DOHH2 (cell line): Measurements from ENCODE around the gene ITGA8.

Source experiments
- H3F3A ChIP-seq: fragments of 200-600 bp; sonication (generic), shearing (Covaris generic); 2 replicates; pipeline ENCODE4 v1.6.0; 2016; ENCODE audit warnings: antibody characterized with exemption, mild to moderate bottlenecking; ENCODE audit not compliant: control insufficient read depth, insufficient read depth
- H3K27ac ChIP-seq: fragments of 200-600 bp; sonication (generic); 2 replicates; pipeline ENCODE4 v1.5.1; 2014; ENCODE audit warnings: low read depth, mild to moderate bottlenecking, low read length, moderate library complexity
- H3K27me3 ChIP-seq: fragments of 200-600 bp; sonication (generic); 2 replicates; pipeline ENCODE4 v1.6.1; 2014; ENCODE audit warnings: mild to moderate bottlenecking, low read length, mixed read lengths; ENCODE audit not compliant: control insufficient read depth
- H3K36me3 ChIP-seq: fragments of 200-600 bp; sonication (generic); 2 replicates; pipeline ENCODE4 v1.6.1; 2014; ENCODE audit warnings: mild to moderate bottlenecking, low read length, moderate library complexity, mixed read lengths; ENCODE audit not compliant: control insufficient read depth
- H3K4me1 ChIP-seq: fragments of 200-600 bp; sonication (generic); 2 replicates; pipeline ENCODE4 v1.6.1; 2014; ENCODE audit warnings: mild to moderate bottlenecking, low read length, mixed read lengths; ENCODE audit not compliant: control insufficient read depth
- H3K4me2 ChIP-seq: fragments of 200-600 bp; sonication (generic); 2 replicates; pipeline ENCODE4 v1.6.0; 2014; ENCODE audit warnings: mild to moderate bottlenecking, low read length, moderate library complexity
- H3K4me3 ChIP-seq: fragments of 200-600 bp; sonication (generic); 2 replicates; pipeline ENCODE4 v1.5.1; 2014; ENCODE audit warnings: mild to moderate bottlenecking, low read length, mixed read lengths
- H3K79me2 ChIP-seq: fragments of 200-600 bp; sonication (generic); 2 replicates; pipeline ENCODE4 v1.6.1; 2014; ENCODE audit warnings: mild to moderate bottlenecking, low read length, mixed read lengths; ENCODE audit not compliant: control insufficient read depth
- H3K9me2 ChIP-seq: fragments of 200-600 bp; sonication (generic); replicated peaks from 2 replicates; pipeline ENCODE4 v1.6.1; 2014; ENCODE audit warnings: mild to moderate bottlenecking, low read length, mixed read lengths; ENCODE audit not compliant: control insufficient read depth
- H3K9me3 ChIP-seq: fragments of 200-600 bp; sonication (generic); 2 replicates; pipeline ENCODE4 v1.6.1; 2014; ENCODE audit warnings: antibody characterized with exemption, low read length, mixed read lengths; ENCODE audit not compliant: control insufficient read depth, insufficient read depth
- H4K20me1 ChIP-seq: fragments of 200-600 bp; sonication (generic); 2 replicates; pipeline ENCODE4 v1.6.0; 2014; ENCODE audit warnings: low read depth, mild to moderate bottlenecking, antibody characterized with exemption, low read length, moderate library complexity; ENCODE audit not compliant: control insufficient read depth, insufficient read depth
- CTCF ChIP-seq: fragments of 200-600 bp; sonication (generic); IDR thresholded peaks from one replicate; pipeline ENCODE4 v1.5.1; 2014; ENCODE audit warnings: antibody characterized with exemption, mild to moderate bottlenecking, low read depth, low read length; ENCODE audit not compliant: poor library complexity, severe bottlenecking
- EZH2phosphoT487 ChIP-seq: fragments of 200-600 bp; sonication (generic); IDR thresholded peaks from 2 replicates; pipeline ENCODE4 v1.6.1; 2017; ENCODE audit warnings: borderline replicate concordance, mild to moderate bottlenecking, antibody characterized with exemption, low read length, moderate library complexity, mixed read lengths

Gene ITGA8

GRCh38 chr10:15745751-15746150 lies 26.0 kb upstream of the ITGA8 start:
- no peaks in the 10 kb centered on the region for H3K9me2 ChIP-seq
- H3K36me3 ChIP-seq = no peaks in the 10 kb centered on the region
- H3K4me1 ChIP-seq = no peaks in the 10 kb centered on the region
- no peaks in the 10 kb centered on the region for H4K20me1 ChIP-seq
- no peak overlapping the region for H3K27ac ChIP-seq
- H3K27me3 ChIP-seq = 0 out of 2 replicates have a peak, but pooled peaks cover 2% of the 10 kb centered on the region
- no peaks in the 10 kb centered on the region for H3F3A ChIP-seq
- H3K79me2 ChIP-seq = no peaks in the 10 kb centered on the region
- H3K9me3 ChIP-seq = no peaks in the 10 kb centered on the region
- TF ChIP-seq EZH2phosphoT487 (no peak), CTCF (no peak)
- H3K4me3 ChIP-seq = no peak overlapping the region
- H3K4me2 ChIP-seq = no peak overlapping the region

GRCh38 chr10:15744217-15744865 lies 24.6 kb upstream of the ITGA8 start:
- Histone ChIP-seq H3K9me2 (no peaks in the 10 kb centered on the region), H4K20me1 (no peaks in the 10 kb centered on the region), H3K4me2 (no peak overlapping the region), H3K27ac (no peak overlapping the region), H3K9me3 (no peaks in the 10 kb centered on the region), H3K27me3 (0 out of 2 replicates have a peak, but pooled peaks cover 2% of the 10 kb centered on the region), H3K79me2 (no peaks in the 10 kb centered on the region), H3F3A (no peaks in the 10 kb centered on the region), H3K4me3 (no peak overlapping the region), H3K4me1 (no peaks in the 10 kb centered on the region), H3K36me3 (no peaks in the 10 kb centered on the region)
- TF ChIP-seq CTCF = peak; percentile 85
- no peak for TF ChIP-seq EZH2phosphoT487

DNA sequence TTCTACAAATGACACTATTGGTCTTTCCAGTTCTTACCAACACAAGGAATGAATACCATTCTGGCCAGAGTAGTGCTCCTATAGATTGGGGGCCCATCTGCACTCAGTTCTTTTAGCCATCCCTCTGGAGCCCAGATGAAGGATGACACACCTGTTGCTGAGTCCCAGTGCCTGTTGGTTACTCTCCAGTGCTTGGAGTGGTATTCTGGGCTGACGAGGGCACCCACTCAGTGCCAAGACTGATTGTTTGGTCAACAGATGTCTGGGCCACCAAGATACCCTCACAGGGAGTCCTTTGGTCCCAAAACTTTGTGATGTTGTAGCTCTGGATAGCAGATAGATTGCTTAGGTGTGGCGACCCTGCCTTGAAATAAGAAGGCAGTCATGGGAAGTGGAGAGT lies 23.7 kb upstream of the ITGA8 start:
- H3K4me1 ChIP-seq = no peaks in the 10 kb centered on the region
- 0 out of 2 replicates have a peak, but pooled peaks cover 2% of the 10 kb centered on the region for H3K27me3 ChIP-seq
- H3K36me3 ChIP-seq = no peaks in the 10 kb centered on the region
- no peak overlapping the region for H3K27ac ChIP-seq
- H4K20me1 ChIP-seq = no peaks in the 10 kb centered on the region
- H3K79me2 ChIP-seq = no peaks in the 10 kb centered on the region
- no peaks in the 10 kb centered on the region for H3K9me3 ChIP-seq
- H3K9me2 ChIP-seq = no peaks in the 10 kb centered on the region
- TF ChIP-seq EZH2phosphoT487 (no peak), CTCF (no peak)
- no peaks in the 10 kb centered on the region for H3F3A ChIP-seq
- H3K4me3 ChIP-seq = no peak overlapping the region
- H3K4me2 ChIP-seq = no peak overlapping the region
